Choroid plexus epithelial cell (primary cell): Measurements from ENCODE around the gene THRAP3.
"Not testable (repeated sequence)": the region's sequence is repeated elsewhere in the genome, so short reads cannot be mapped to it uniquely, and the experiment has no call there.

Experiments
- DNase-seq: peaks from one replicate; pipeline ENCODE4 v3.0.0-alpha.2; 2010; ENCODE audit warnings: low read depth
- H3K4me3 ChIP-seq: 2 replicates; pipeline ENCODE4 v1.5.1; 2011; ENCODE audit warnings: low read depth, mild to moderate bottlenecking, control low read depth, low read length, moderate library complexity
- TF ChIP-seq, protein P1 (sequence below): conservative IDR thresholded peaks from 2 replicates; pipeline ENCODE4 v1.5.1; 2011; ENCODE audit warnings: low read depth, mild to moderate bottlenecking, control low read depth, inconsistent platforms, low read length, moderate library complexity

The THRAP3 gene

DNA sequence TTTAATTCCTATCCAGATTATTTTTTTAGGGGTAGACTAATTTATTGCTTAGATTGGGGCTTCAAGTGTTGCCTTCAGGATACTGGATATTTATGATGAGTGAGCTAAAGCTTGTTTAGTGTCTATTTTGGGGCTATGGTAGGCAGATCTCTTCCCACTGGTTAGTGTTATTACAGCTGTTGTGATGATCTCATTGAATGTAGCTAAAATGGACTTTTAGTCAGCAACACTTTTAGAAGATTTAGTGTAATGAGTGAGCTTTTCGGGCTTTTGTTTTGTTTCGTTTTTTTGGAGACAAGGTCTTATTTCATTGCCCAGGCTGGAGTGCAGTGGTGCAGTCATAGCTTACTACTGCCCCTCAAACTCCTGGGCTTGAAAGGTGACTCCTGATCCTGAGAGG lies 14.2 kb downstream of the THRAP3 start:
- no peak overlapping the region for H3K4me3 ChIP-seq
- TF ChIP-seq, protein P1, sequence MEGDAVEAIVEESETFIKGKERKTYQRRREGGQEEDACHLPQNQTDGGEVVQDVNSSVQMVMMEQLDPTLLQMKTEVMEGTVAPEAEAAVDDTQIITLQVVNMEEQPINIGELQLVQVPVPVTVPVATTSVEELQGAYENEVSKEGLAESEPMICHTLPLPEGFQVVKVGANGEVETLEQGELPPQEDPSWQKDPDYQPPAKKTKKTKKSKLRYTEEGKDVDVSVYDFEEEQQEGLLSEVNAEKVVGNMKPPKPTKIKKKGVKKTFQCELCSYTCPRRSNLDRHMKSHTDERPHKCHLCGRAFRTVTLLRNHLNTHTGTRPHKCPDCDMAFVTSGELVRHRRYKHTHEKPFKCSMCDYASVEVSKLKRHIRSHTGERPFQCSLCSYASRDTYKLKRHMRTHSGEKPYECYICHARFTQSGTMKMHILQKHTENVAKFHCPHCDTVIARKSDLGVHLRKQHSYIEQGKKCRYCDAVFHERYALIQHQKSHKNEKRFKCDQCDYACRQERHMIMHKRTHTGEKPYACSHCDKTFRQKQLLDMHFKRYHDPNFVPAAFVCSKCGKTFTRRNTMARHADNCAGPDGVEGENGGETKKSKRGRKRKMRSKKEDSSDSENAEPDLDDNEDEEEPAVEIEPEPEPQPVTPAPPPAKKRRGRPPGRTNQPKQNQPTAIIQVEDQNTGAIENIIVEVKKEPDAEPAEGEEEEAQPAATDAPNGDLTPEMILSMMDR: no peak

DNA sequence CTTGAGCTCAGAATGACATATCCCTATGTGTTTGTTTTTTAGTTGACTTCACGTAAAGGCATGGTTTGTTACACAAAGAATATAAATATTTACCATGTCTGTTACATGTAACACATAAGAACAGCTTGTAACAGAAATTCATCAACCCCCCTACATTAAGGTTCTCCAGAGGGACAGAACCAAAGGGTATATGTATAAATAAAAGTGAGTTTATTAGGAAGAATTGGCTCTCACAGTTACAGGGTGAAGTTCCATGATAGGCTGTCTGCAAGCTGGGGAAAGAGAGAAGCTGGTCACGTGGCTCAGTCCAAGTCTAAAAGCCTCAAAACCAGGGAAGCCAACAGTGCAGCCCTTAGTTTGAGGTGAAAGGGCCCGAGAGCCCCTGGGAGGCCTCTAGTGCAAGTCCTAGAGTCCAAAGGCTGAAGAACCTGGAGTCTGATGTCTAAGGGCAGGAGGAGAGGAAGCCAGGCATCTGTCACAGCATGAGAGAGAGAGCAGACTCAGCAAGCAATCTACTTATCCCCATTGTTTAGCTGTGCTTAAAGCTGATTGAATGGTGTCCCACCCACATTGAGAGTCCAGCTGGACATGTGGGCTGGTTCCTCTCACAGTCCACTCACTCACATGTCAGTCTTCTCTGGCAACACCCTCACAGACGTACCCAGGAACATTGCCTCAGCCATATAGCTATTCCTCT lies 15.8 kb downstream of the THRAP3 start:
- peak; percentile 61 for DNase-seq

More for the DNA sequence above, 14.2 kb downstream of the THRAP3 start:
- DNase-seq: peak; percentile 60

GRCh38 chr1:36247538-36247937 lies 23.3 kb downstream of the THRAP3 start:
- no peak for DNase-seq
- H3K4me3 ChIP-seq: no peak overlapping the region
- TF ChIP-seq, protein P1: no peak

More for the DNA sequence above, 15.8 kb downstream of the THRAP3 start:
- H3K4me3 ChIP-seq: no peak overlapping the region
- TF ChIP-seq, protein P1: no peak

GRCh38 chr1:36248250-36248894 lies 24.1 kb downstream of the THRAP3 start:
- peak; percentile 95 for DNase-seq

DNA sequence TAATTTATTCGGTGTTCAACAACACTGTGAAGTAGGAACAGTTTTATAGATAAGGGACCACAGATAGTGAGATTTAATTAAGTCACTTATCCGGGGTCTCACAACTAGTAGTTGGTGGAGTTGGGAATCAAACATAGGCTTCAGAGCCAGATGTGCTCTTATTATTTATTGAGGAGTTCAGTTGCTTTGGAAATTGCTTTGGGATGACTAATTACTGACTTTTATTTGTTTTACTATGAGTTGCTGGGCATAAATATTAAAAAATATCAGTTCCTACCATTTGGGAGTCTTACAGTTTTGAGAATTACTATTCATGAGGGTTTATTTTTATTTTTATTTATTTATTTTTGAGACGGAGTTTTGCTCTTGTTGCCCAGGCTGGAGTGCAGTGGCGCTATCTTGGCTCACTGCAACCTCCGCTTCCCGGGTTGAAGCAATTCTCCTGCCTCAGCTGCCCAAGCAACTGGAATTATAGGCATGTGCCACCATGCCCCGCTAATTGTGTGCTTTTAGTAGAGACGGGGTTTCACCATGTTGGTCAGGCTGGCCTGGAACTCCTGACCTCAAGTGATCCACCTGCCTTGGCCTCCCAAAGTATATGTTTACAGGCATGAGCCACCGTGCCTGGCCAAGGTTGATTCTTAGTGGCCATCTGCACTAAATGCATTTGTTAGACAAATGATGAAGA lies 27.7 kb downstream of the THRAP3 start:
- no peak for DNase-seq
- H3K4me3 ChIP-seq: no peak overlapping the region
- TF ChIP-seq, protein P1: no peak

More at GRCh38 chr1:36248250-36248894, 24.1 kb downstream of the THRAP3 start:
- H3K4me3 ChIP-seq: no peak overlapping the region
- TF ChIP-seq, protein P1: no peak

- not testable (repeated sequence) for H3K4me3 ChIP-seq, DNase-seq
These were observed 28.2 kb downstream of the THRAP3 start for GRCh38 chr1:36252482-36252824.

DNA sequence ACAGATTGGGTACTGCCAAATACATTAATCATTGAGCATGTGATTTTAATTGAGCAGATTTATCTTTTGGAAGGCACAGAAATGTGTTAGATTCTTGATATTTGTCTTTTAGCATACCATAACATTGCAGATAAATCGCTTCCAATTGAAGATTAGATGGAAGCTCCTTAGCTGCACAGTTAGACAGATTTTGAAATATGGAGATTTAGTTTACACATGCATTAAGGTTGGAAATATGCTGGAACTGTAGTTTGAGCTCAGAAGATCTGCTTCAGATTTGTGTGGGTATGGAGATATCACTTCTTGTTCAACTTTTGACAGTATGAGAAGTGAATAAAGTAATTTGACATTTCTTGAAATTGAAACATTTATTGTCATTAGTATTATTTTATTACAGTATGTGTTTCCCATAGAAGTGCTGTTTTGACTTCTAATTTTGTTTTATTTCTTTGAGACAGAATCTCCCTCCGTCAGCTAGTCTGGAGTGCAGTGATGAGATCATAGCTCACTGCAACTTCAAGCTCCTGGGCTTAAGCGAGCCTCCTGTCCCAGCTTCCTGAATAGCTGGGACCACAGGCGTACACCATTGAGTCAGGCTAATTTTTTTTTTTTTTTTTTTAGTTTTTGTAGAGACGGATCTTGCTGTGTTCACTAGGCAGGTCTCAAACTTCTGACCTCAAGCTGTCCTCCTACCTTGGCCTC lies 29.1 kb downstream of the THRAP3 start:
- no peak overlapping the region for H3K4me3 ChIP-seq
- TF ChIP-seq, protein P1: no peak
- peak; percentile 75 for DNase-seq
